GM12892 (cell line): ENCODE results near the gene CCSER2.
"Not testable (repeated sequence)": the region's sequence is repeated elsewhere in the genome, so short reads cannot be mapped to it uniquely, and the experiment has no call there.

Experiments used
- DNase-seq: peaks from one replicate; pipeline ENCODE4 v3.0.0; 2011; ENCODE audit not compliant: insufficient read length
- FAIRE-seq: peaks from 2 replicates; lab custom pipeline; 2011; peaks lifted over from hg19 to GRCh38; lab: Jason Lieb, UNC
- POLR2A ChIP-seq: IDR thresholded peaks from 2 replicates; pipeline ENCODE4 v1.6.1; 2011; ENCODE audit warnings: low read depth, low read length, control low read depth
- POLR2AphosphoS5 ChIP-seq: IDR thresholded peaks from 2 replicates; pipeline ENCODE4 v1.6.1; 2011; ENCODE audit warnings: low read depth, low read length, control low read depth
- TAF1 ChIP-seq: IDR thresholded peaks from 2 replicates; pipeline ENCODE4 v1.6.1; 2011; ENCODE audit warnings: low read depth, mild to moderate bottlenecking, control low read depth, low read length, borderline replicate concordance

The CCSER2 gene

DNA sequence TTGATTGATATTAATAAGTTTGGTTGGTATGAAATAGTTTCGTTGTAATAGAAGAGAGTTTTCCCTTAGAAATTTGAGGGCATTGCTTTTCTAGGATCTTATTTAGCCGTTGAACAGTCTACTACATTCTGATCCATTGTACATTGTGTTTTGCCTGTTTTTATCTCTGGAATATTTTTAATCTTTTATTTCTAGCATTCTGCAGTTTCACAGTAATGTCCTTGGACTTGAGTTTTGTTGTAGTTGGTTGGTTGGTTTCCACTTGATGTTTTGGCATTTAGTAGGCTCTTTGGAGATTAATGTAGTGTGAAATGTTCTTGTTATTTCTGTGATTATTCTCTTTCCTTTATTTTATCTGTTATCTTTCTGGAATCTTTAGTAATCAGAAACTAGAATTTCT is 112.4 kb downstream of the CCSER2 start:
- no peak for FAIRE-seq
- DNase-seq, result no peak
- TF ChIP-seq POLR2AphosphoS5 (no peak), TAF1 (no peak), POLR2A (no peak)

DNA sequence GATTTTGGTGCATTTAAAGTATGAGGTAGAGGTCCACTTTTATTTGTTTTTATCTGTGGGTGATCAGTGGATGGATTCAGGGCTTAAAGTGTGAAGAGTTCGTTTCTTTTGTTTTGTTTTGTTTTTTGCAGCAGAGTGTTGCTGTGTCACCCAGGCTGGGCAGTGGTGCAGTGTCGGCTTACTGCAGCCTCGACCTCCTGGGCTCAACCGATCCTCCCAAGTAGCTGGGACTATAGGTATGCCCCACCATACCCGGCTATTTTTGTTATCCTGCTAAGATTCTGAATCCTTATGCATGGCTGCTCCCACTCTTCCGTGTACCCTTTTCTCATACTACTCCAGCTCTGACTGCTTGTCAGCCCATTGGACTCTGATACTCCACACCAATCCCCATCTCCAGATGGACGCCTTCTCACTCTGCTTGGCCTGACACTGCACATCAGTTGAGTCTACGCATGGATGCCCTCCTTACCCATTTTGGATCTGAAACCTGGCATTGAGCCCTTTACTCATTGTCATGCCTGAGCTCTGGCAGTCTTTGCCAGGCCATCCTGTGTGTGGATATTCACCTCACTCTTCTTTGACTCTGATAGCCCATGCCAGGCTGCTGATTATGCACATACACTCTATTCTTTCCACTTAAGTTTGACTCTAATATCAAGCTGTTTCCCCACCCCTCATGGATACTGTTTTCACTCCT is 119.5 kb downstream of the CCSER2 start:
- no peak for TF ChIP-seq POLR2A
- no peak for TF ChIP-seq TAF1
- TF ChIP-seq POLR2AphosphoS5, result no peak
- no peak for FAIRE-seq
- no peak for DNase-seq

DNA sequence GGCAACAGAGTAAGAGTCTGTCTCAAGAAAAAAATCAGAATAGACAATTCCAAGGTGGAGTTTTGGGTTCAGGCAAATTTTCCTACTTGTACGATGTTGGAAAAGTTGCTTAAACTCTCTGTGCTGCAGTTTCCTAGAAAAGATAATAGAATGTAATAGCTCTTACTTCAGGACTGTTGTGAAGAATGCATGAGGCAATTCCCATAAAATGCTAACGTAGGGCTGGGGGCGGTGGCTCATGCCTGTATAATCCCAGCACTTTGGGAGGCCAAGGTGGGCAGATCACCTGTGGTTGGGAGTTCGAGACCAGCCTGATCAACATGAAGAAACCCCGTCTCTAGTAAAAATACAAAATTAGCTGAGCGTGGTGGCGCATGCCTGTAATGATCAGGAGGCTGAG is 121.0 kb downstream of the CCSER2 start:
- DNase-seq, FAIRE-seq: not testable (repeated sequence)

DNA sequence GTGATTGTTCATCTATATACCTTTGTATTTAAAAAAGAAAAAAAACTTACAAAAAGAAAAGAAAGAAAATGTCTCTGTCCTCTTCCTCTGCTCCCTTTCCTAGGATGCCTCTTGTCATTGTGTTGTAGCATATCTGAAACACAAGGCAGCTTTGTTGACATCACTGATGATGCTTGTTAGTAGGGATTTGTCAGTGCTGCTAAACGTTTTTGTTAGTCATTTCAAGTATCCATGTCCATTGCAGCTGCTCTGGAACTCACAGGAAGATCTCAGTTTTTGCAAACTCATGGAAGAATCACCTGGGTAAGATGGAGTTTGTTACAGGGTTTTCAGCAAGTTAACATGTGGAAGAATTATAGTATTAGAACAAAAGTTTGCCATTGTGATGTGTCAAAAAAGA is 123.6 kb downstream of the CCSER2 start:
- FAIRE-seq (no peak), DNase-seq (no peak)
- TF ChIP-seq POLR2A, result no peak

- no peak for FAIRE-seq
Measured at GRCh38 chr10:84453303-84453702, 124.9 kb downstream of the CCSER2 start.

GRCh38 chr10:84456126-84456525 is 127.7 kb downstream of the CCSER2 start:
- FAIRE-seq, result no peak
- DNase-seq, result no peak
- TF ChIP-seq TAF1 (no peak), POLR2A (no peak), POLR2AphosphoS5 (no peak)

More at GRCh38 chr10:84453303-84453702, 124.9 kb downstream of the CCSER2 start:
- no peak for DNase-seq
- no peak for TF ChIP-seq POLR2A
- no peak for TF ChIP-seq POLR2AphosphoS5

- FAIRE-seq, result no peak
- DNase-seq, result no peak
- no peak for TF ChIP-seq TAF1
- TF ChIP-seq POLR2AphosphoS5, result no peak
Measured at GRCh38 chr10:84460520-84460919, 132.1 kb downstream of the CCSER2 start.

GRCh38 chr10:84469470-84469869 is 141.1 kb downstream of the CCSER2 start:
- FAIRE-seq (no peak), DNase-seq (no peak)
- TF ChIP-seq POLR2A (no peak), POLR2AphosphoS5 (no peak), TAF1 (no peak)

- no peak for DNase-seq
- no peak for FAIRE-seq
- no peak for TF ChIP-seq TAF1
- no peak for TF ChIP-seq POLR2A
- TF ChIP-seq POLR2AphosphoS5, result no peak
Measured at GRCh38 chr10:84473136-84473535, 144.7 kb downstream of the CCSER2 start.

DNA sequence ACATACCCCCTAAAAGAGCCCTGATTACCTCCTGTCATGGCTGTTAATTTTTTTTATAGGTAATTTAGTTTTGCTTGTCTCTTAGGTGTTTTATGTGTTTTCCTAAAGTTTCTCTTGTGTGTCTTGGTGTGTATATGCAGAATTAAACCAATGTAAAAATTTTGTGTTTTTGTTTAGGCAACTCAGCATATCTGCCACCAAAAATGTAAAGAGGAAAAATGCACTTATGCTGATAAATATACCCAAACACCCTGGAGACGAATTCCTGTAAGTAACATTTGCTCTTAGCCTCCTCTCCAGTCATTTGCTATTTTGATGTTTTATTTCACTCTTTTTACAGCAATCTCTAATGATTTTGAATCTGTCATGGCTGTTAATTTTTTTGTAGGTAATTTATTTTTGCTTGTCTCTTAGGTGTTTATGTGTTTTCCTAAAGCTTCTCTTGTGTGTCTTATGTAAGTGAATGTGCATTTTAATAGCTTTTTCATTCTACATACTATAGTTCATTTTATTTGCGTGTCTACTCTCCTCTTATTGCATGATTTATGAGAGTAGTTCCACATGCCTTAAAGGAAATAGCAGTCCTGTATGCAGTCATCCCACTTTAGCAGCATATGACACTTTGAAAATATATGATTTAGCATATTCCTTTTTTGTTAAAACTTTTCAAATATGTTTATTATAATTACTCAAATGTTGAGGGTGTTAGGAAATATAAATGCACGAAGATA is 149.2 kb downstream of the CCSER2 start:
- DNase-seq, result no peak
- no peak for TF ChIP-seq POLR2A
- no peak for FAIRE-seq

- FAIRE-seq (no peak), DNase-seq (no peak)
- TF ChIP-seq TAF1, result no peak
- TF ChIP-seq POLR2AphosphoS5, result no peak
- no peak for TF ChIP-seq POLR2A
Measured at GRCh38 chr10:84478151-84478550, 149.8 kb downstream of the CCSER2 start.

DNA sequence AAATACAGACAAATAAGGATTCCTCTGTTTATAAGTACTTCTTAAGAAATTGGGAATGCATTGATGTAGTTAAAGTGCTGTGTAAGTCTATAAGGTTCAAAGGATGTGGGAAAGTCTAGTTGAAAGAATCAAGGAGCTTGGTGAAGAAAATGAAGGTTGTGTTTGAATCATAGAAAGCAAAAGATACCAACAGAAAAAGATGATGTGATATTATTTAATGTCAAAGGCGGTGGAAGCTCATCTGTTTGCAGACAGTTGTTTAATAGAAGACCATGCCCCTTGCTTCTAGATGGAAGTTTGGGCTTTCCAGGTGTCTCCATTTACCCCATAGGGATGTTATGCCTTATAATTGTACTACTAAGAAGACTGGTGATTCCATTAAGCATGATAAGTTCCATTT is 150.3 kb downstream of the CCSER2 start:
- FAIRE-seq (no peak), DNase-seq (no peak)
- TF ChIP-seq POLR2AphosphoS5 (no peak), TAF1 (no peak), POLR2A (no peak)
